Activated T-cell treated with anti-CD3 and anti-CD28 coated beads, Interleukin-2, amount 50 U/mL, for 72 hours (primary cell): Measurements from ENCODE around the gene DYNC1I1. TPM values are rescaled to one million over a fixed set of nuclear protein-coding genes. Genes with fewer than 3 reads are reported as not detected.

Experiments used
- ATAC-seq, 2 donors: fragments of 150-1000 bp; cut with Tn5 transposase; replicated peaks in 1 of 2; 2 replicates each; pipeline ENCODE4 v1.10.0; 2021; ENCODE audit warnings: moderate library complexity in 2 of 2, mild to moderate bottlenecking in 1 of 2
- DNase-seq, 2 donors: peaks; one replicate each; pipeline ENCODE4 v3.0.0; 2021 to 2022; ENCODE audit warnings: mixed read lengths in 1 of 2
- H3K27ac Mint-ChIP-seq: one replicate; pipeline ENCODE4 v1.8.0; 2022; ENCODE audit warnings: mild to moderate bottlenecking, moderate library complexity, mixed read lengths
- H3K27me3 Mint-ChIP-seq: one replicate; pipeline ENCODE4 v1.8.0; 2022; ENCODE audit warnings: low read depth, mixed read lengths
- H3K36me3 Mint-ChIP-seq, 2 donors: one replicate each; pipeline ENCODE4 v1.8.0; 2022; ENCODE audit warnings: mixed read lengths in 2 of 2, mild to moderate bottlenecking in 1 of 2; ENCODE audit not compliant: insufficient read depth in 2 of 2
- H3K4me1 Mint-ChIP-seq: one replicate; pipeline ENCODE4 v1.8.0; 2022; ENCODE audit warnings: low read depth, mixed read lengths
- H3K4me3 Mint-ChIP-seq, 2 donors: one replicate each; pipeline ENCODE4 v1.8.0; 2022; ENCODE audit warnings: mild to moderate bottlenecking in 2 of 2, mixed read lengths in 2 of 2, moderate library complexity in 2 of 2
- H3K9me3 Mint-ChIP-seq, 2 donors: one replicate each; pipeline ENCODE4 v1.8.0; 2022; ENCODE audit warnings: mixed read lengths in 2 of 2
- total RNA-seq, 2 donors: library from RNA; stranded (reverse); gene quantifications; one replicate each; pipeline ENCODE4 v1.2.3, GENCODE V29; 2022

The DYNC1I1 gene
- total RNA-seq, 2 donors from 2014 or later = not detected

- peaks cover 22% of the 10 kb centered on the region for H3K27me3 Mint-ChIP-seq
- H3K36me3 Mint-ChIP-seq = no peaks in the 10 kb centered on the region
- no peaks in the 10 kb centered on the region for H3K9me3 Mint-ChIP-seq
- H3K27ac Mint-ChIP-seq = no peak overlapping the region
- DNase-seq (no peak), ATAC-seq (peak in 1 of 2 donors; percentile 18)
- peak overlapping the region; percentile 4 to 25 for H3K4me3 Mint-ChIP-seq
- no peaks in the 10 kb centered on the region for H3K4me1 Mint-ChIP-seq
These were observed 622 bp downstream of the DYNC1I1 start for GRCh38 chr7:95772771-95773581.

GRCh38 chr7:95776561-95777185, 4.3 kb downstream of the DYNC1I1 start:
- DNase-seq (no peak), ATAC-seq (no peak)
- H3K4me3 Mint-ChIP-seq = no peak overlapping the region
- peaks cover 22% of the 10 kb centered on the region for H3K27me3 Mint-ChIP-seq
- H3K4me1 Mint-ChIP-seq = no peaks in the 10 kb centered on the region
- H3K36me3 Mint-ChIP-seq = no peaks in the 10 kb centered on the region
- H3K27ac Mint-ChIP-seq = no peak overlapping the region
- no peaks in the 10 kb centered on the region for H3K9me3 Mint-ChIP-seq

- Mint-ChIP-seq H3K4me1 (no peaks in the 10 kb centered on the region), H3K9me3 (no peaks in the 10 kb centered on the region), H3K27me3 (peaks cover 16% of the 10 kb centered on the region), H3K27ac (no peak overlapping the region), H3K4me3 (no peak overlapping the region), H3K36me3 (no peaks in the 10 kb centered on the region)
- no peak for ATAC-seq
- no peak for DNase-seq
These were observed 4.9 kb downstream of the DYNC1I1 start for GRCh38 chr7:95777269-95777668.

- ATAC-seq = no peak
- no peak overlapping the region for H3K4me3 Mint-ChIP-seq
- H3K27me3 Mint-ChIP-seq = no peaks in the 10 kb centered on the region
- H3K9me3 Mint-ChIP-seq = no peaks in the 10 kb centered on the region
- no peaks in the 10 kb centered on the region for H3K36me3 Mint-ChIP-seq
- DNase-seq = no peak
- H3K27ac Mint-ChIP-seq = no peak overlapping the region
- H3K4me1 Mint-ChIP-seq = no peaks in the 10 kb centered on the region
These were observed 8.3 kb downstream of the DYNC1I1 start for GRCh38 chr7:95780665-95781064.

DNA sequence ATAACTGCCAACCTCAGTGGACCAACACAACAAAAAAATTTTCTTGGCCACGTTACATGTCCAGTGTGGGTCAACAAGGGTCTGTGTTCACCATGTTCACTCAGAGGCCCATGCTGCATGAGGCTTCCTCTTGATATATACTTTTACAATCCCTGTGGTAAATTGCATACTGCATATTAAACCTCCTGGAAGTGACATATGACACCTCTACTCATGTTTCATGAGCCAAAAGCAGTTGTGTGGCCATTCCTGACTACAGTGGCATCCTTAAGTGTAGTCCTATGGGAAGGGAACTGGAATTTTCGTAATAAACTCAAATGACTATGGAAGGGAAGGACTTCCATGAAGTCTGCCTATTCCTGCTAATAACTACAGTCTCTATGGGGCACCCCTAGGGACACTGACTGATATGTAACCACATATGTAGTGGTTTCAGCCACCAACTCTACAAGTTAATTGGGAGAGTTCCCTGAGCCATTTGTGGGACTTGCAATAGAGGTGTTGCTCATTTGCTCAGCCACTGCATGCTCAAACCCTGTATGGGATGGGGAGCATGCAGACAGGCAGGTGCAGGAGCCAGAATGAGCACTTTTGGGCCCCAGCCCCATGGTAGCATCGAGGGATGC, 9.7 kb downstream of the DYNC1I1 start:
- Mint-ChIP-seq H3K4me1 (no peaks in the 10 kb centered on the region), H3K9me3 (peaks cover 0 to 3% of the 10 kb centered on the region in 2 donors), H3K36me3 (no peaks in the 10 kb centered on the region), H3K27ac (no peak overlapping the region), H3K27me3 (peaks cover 7% of the 10 kb centered on the region), H3K4me3 (no peak overlapping the region)
- no peak for ATAC-seq
- no peak for DNase-seq

DNA sequence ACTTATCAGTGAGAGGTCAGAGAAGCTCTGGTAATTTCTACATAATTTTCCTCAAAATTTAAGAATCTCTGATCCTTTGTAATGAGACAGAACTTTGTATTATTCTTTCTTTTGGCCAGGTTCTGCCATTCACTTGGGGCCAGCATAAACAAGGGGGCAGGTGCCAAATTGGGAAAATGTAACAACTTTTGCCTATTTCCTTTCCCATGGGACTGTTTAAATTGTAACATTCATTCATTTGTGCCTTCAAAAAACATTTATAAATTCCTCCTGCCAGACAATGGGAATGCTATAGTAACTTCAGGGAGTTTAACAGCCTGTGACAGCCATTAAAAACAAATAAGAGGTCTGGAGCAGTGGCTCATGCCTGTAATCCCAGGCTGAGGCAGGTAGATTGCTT, 12.4 kb downstream of the DYNC1I1 start:
- Mint-ChIP-seq H3K27ac (no peak overlapping the region), H3K36me3 (no peaks in the 10 kb centered on the region), H3K27me3 (peaks cover 7% of the 10 kb centered on the region), H3K4me3 (no peak overlapping the region), H3K4me1 (no peaks in the 10 kb centered on the region), H3K9me3 (peaks cover 3 to 8% of the 10 kb centered on the region in 2 donors)
- DNase-seq = no peak
- no peak for ATAC-seq

- no peak overlapping the region for H3K4me3 Mint-ChIP-seq
- no peaks in the 10 kb centered on the region for H3K4me1 Mint-ChIP-seq
- no peak overlapping the region for H3K27ac Mint-ChIP-seq
- H3K9me3 Mint-ChIP-seq = peaks cover 3 to 9% of the 10 kb centered on the region in 2 donors
- ATAC-seq (no peak), DNase-seq (no peak)
- H3K27me3 Mint-ChIP-seq = peaks cover 13% of the 10 kb centered on the region
- H3K36me3 Mint-ChIP-seq = no peaks in the 10 kb centered on the region
These were observed 15.9 kb downstream of the DYNC1I1 start for GRCh38 chr7:95788258-95788657.

- no peaks in the 10 kb centered on the region for H3K36me3 Mint-ChIP-seq
- DNase-seq = no peak
- peaks cover 14% of the 10 kb centered on the region for H3K27me3 Mint-ChIP-seq
- H3K9me3 Mint-ChIP-seq = peaks cover 3 to 9% of the 10 kb centered on the region in 2 donors
- H3K4me1 Mint-ChIP-seq = no peaks in the 10 kb centered on the region
- no peak for ATAC-seq
- no peak overlapping the region for H3K4me3 Mint-ChIP-seq
- H3K27ac Mint-ChIP-seq = no peak overlapping the region
These were observed 16.5 kb downstream of the DYNC1I1 start for GRCh38 chr7:95788884-95789283.

DNA sequence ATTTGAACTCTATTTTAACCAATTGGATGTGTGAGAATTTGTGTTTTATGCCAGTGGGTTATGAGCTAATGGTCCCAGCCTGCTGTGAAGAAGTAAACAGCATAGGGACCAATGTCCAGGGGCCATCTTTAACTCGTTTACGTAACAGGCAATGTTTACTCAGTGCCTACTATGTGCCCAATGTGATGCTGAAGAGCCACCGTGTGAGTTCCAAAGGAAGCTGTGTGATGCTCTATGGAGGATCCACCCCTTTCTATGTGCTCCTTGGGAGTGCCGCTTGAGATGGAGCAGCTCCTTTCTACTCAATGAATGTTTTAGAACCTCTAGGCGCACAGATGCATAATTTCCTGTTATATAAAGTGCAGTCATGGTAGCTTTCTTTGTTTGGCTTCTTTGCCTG, 21.3 kb downstream of the DYNC1I1 start:
- H3K4me1 Mint-ChIP-seq = no peaks in the 10 kb centered on the region

DNA sequence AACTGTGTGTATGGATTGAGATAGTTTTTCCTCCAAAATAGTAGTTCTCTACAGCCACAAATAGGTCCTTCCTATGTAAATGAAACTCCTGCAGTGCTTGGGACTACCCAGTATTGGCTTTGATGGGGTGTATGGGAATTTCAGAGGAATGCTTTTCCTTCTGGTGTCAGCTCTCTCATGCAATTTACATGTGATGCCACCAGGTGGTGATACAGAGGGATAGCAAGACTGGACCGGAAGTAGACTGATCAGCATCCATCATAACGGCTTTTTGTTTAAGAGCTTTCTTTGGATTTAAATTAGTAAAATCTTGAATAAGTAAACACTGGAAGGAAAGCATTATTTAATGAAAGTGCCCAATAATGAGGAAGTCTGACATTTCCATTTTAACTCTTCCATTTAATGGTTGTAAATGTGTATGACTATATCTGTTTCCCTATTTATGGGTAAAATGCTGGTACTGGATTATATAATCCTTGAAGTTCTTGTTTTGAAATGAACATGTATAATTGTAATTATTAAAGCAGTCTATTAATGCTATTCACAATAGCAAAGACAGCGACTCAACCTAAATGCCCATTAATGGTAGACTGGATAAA, 22.7 kb downstream of the DYNC1I1 start:
- no peak overlapping the region for H3K4me3 Mint-ChIP-seq
- H3K36me3 Mint-ChIP-seq = no peaks in the 10 kb centered on the region
- H3K9me3 Mint-ChIP-seq = peaks cover 2% of the 10 kb centered on the region in 2 donors
- no peak for ATAC-seq
- H3K27me3 Mint-ChIP-seq = peaks cover 14% of the 10 kb centered on the region
- H3K27ac Mint-ChIP-seq = no peak overlapping the region
- no peaks in the 10 kb centered on the region for H3K4me1 Mint-ChIP-seq
- DNase-seq = no peak

More for the DNA sequence above, 21.3 kb downstream of the DYNC1I1 start:
- peaks cover 7% of the 10 kb centered on the region for H3K27me3 Mint-ChIP-seq
- peaks cover 2% of the 10 kb centered on the region in 2 donors for H3K9me3 Mint-ChIP-seq
- ATAC-seq (no peak), DNase-seq (no peak)
- no peak overlapping the region for H3K4me3 Mint-ChIP-seq
- no peaks in the 10 kb centered on the region for H3K36me3 Mint-ChIP-seq
- H3K27ac Mint-ChIP-seq = no peak overlapping the region

- no peaks in the 10 kb centered on the region for H3K4me1 Mint-ChIP-seq
- no peak for ATAC-seq
- no peak for DNase-seq
- no peaks in the 10 kb centered on the region for H3K36me3 Mint-ChIP-seq
- H3K4me3 Mint-ChIP-seq = no peak overlapping the region
- peaks cover 2% of the 10 kb centered on the region in 2 donors for H3K9me3 Mint-ChIP-seq
- H3K27ac Mint-ChIP-seq = no peak overlapping the region
- H3K27me3 Mint-ChIP-seq = peaks cover 26% of the 10 kb centered on the region
These were observed 24.3 kb downstream of the DYNC1I1 start for GRCh38 chr7:95796617-95797016.

DNA sequence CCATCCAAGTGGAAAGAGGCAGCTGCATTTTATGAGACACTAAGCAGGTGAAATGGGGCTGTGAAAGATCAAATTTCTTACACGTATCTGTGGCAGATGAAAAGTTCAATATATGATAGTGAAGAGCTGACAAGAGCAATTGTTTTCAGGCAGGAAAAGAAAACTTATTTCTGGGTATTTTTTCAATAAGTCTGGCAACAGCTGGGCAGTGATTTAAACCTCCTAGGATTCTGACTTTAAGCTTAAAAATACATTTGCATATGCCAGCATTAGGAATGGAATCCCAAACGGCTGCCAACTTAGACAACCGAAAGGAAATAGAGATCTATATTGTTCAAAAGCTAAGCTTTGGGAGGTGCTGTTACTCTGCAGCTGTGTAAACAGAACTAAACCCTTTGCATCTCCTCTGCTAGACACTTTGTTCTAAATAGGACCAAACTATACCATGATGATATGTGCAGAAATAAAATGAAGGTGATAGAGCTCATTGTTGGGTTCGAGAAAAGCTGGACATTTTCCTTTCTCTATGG, 26.1 kb downstream of the DYNC1I1 start:
- H3K36me3 Mint-ChIP-seq = no peaks in the 10 kb centered on the region
- no peak overlapping the region for H3K27ac Mint-ChIP-seq
- H3K27me3 Mint-ChIP-seq = peaks cover 30% of the 10 kb centered on the region
- peaks cover 0 to 2% of the 10 kb centered on the region in 2 donors for H3K9me3 Mint-ChIP-seq
- ATAC-seq (no peak), DNase-seq (no peak)
- H3K4me1 Mint-ChIP-seq = no peaks in the 10 kb centered on the region
- H3K4me3 Mint-ChIP-seq = no peak overlapping the region

GRCh38 chr7:95800787-95801186, 28.4 kb downstream of the DYNC1I1 start:
- Mint-ChIP-seq H3K9me3 (no peaks in the 10 kb centered on the region), H3K27ac (no peak overlapping the region), H3K36me3 (no peaks in the 10 kb centered on the region), H3K4me1 (no peaks in the 10 kb centered on the region), H3K27me3 (peaks cover 30% of the 10 kb centered on the region), H3K4me3 (no peak overlapping the region)
- ATAC-seq (no peak), DNase-seq (no peak)
